ENCODE measurements around the gene SRSF12.

Gene SRSF12

DNA sequence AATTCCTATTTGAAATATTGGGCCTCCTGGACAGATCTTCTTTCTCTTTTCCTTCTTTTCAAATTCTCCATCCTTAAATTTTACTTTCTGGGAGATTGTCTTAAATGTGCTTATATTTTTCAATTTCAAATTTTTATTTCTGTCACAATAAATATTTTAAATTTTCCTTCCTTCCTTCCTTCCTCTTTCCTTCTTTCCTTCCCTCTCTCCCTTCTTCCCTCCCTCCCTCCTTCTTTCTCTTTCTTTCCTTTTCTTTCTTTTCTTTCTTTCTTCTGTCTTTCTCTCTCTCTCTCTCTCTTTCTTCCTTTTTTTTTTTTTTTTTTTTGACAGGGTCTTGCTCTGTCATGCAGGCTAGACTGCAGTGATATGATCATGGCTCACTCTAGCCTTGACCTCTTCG lies 54.0 kb downstream of the SRSF12 start:
- no peak overlapping the region for H3K4me2 ChIP-seq (ENCODE audit: low read depth, low read length, poor library complexity, severe bottlenecking)
- no peak overlapping the region for H3K9ac ChIP-seq (ENCODE audit: low read depth, low read length, poor library complexity, severe bottlenecking)
- H3K9me2 ChIP-seq (replicated peaks; ENCODE audit: low read depth, low read length) = no peaks in the 10 kb centered on the region
- H3K27me3 ChIP-seq (ENCODE audit: insufficient read depth, low read length, poor library complexity, severe bottlenecking) = no peaks in the 10 kb centered on the region
- H3K36me3 ChIP-seq (ENCODE audit: insufficient read depth, low read length) = no peaks in the 10 kb centered on the region
- no peak overlapping the region for H2AFZ ChIP-seq (ENCODE audit: low read length)
- H3F3A ChIP-seq (ENCODE audit: low read depth) = no peaks in the 10 kb centered on the region
- no peak overlapping the region for H3K4me3 ChIP-seq (ENCODE audit: low read length, poor library complexity, severe bottlenecking)
- H3K9me3 ChIP-seq (ENCODE audit: insufficient read depth, low read depth, low read length) = no peaks in the 10 kb centered on the region
- TF ChIP-seq EZH2phosphoT487 (IDR thresholded peaks at IDR 0.05; ENCODE audit: borderline replicate concordance) = no peak
- TF ChIP-seq, protein P1, sequence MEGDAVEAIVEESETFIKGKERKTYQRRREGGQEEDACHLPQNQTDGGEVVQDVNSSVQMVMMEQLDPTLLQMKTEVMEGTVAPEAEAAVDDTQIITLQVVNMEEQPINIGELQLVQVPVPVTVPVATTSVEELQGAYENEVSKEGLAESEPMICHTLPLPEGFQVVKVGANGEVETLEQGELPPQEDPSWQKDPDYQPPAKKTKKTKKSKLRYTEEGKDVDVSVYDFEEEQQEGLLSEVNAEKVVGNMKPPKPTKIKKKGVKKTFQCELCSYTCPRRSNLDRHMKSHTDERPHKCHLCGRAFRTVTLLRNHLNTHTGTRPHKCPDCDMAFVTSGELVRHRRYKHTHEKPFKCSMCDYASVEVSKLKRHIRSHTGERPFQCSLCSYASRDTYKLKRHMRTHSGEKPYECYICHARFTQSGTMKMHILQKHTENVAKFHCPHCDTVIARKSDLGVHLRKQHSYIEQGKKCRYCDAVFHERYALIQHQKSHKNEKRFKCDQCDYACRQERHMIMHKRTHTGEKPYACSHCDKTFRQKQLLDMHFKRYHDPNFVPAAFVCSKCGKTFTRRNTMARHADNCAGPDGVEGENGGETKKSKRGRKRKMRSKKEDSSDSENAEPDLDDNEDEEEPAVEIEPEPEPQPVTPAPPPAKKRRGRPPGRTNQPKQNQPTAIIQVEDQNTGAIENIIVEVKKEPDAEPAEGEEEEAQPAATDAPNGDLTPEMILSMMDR (conservative IDR thresholded peaks at IDR 0.05; ENCODE audit: low read length) = no peak
- no peaks in the 10 kb centered on the region for H3K4me1 ChIP-seq (ENCODE audit: insufficient read depth, low read length, poor library complexity, severe bottlenecking)
- no peaks in the 10 kb centered on the region for H4K20me1 ChIP-seq (ENCODE audit: insufficient read depth, low read length, poor library complexity, severe bottlenecking)
- no peaks in the 10 kb centered on the region for H3K79me2 ChIP-seq (ENCODE audit: insufficient read depth, low read length)

- H3F3A ChIP-seq (ENCODE audit: low read depth) = no peaks in the 10 kb centered on the region
- H3K4me2 ChIP-seq (ENCODE audit: low read depth, low read length, poor library complexity, severe bottlenecking) = no peak overlapping the region
- H3K36me3 ChIP-seq (ENCODE audit: insufficient read depth, low read length) = no peaks in the 10 kb centered on the region
- H3K27me3 ChIP-seq (ENCODE audit: insufficient read depth, low read length, poor library complexity, severe bottlenecking) = no peaks in the 10 kb centered on the region
- no peaks in the 10 kb centered on the region for H3K4me1 ChIP-seq (ENCODE audit: insufficient read depth, low read length, poor library complexity, severe bottlenecking)
- H3K9me2 ChIP-seq (replicated peaks; ENCODE audit: low read depth, low read length) = no peaks in the 10 kb centered on the region
- no peak overlapping the region for H3K9ac ChIP-seq (ENCODE audit: low read depth, low read length, poor library complexity, severe bottlenecking)
- no peaks in the 10 kb centered on the region for H4K20me1 ChIP-seq (ENCODE audit: insufficient read depth, low read length, poor library complexity, severe bottlenecking)
- H3K79me2 ChIP-seq (ENCODE audit: insufficient read depth, low read length) = no peaks in the 10 kb centered on the region
- no peak overlapping the region for H3K4me3 ChIP-seq (ENCODE audit: low read length, poor library complexity, severe bottlenecking)
- no peaks in the 10 kb centered on the region for H3K9me3 ChIP-seq (ENCODE audit: insufficient read depth, low read depth, low read length)
- H2AFZ ChIP-seq (ENCODE audit: low read length) = no peak overlapping the region
- TF ChIP-seq EZH2phosphoT487 (IDR thresholded peaks at IDR 0.05; ENCODE audit: borderline replicate concordance) = no peak
- TF ChIP-seq, protein P1 (conservative IDR thresholded peaks at IDR 0.05; ENCODE audit: low read length) = no peak
Observed at GRCh38 chr6:89059227-89059626, 58.6 kb downstream of the SRSF12 start.

GRCh38 chr6:89058627-89059026 lies 59.2 kb downstream of the SRSF12 start:
- Histone ChIP-seq H3K9me2 (replicated peaks; ENCODE audit: low read depth, low read length) (no peaks in the 10 kb centered on the region), H3K79me2 (ENCODE audit: insufficient read depth, low read length) (no peaks in the 10 kb centered on the region), H3K4me3 (ENCODE audit: low read length, poor library complexity, severe bottlenecking) (no peak overlapping the region), H3K4me2 (ENCODE audit: low read depth, low read length, poor library complexity, severe bottlenecking) (no peak overlapping the region), H4K20me1 (ENCODE audit: insufficient read depth, low read length, poor library complexity, severe bottlenecking) (no peaks in the 10 kb centered on the region), H3K4me1 (ENCODE audit: insufficient read depth, low read length, poor library complexity, severe bottlenecking) (no peaks in the 10 kb centered on the region), H2AFZ (ENCODE audit: low read length) (no peak overlapping the region), H3F3A (ENCODE audit: low read depth) (no peaks in the 10 kb centered on the region), H3K36me3 (ENCODE audit: insufficient read depth, low read length) (no peaks in the 10 kb centered on the region), H3K9me3 (ENCODE audit: insufficient read depth, low read depth, low read length) (no peaks in the 10 kb centered on the region), H3K27me3 (ENCODE audit: insufficient read depth, low read length, poor library complexity, severe bottlenecking) (no peaks in the 10 kb centered on the region), H3K9ac (ENCODE audit: low read depth, low read length, poor library complexity, severe bottlenecking) (no peak overlapping the region)
- TF ChIP-seq, protein P1 (conservative IDR thresholded peaks at IDR 0.05; ENCODE audit: low read length) = no peak
- TF ChIP-seq EZH2phosphoT487 (IDR thresholded peaks at IDR 0.05; ENCODE audit: borderline replicate concordance) = no peak
